ENCODE data around the gene SF3B4.

GRCh38 chr1:149962039-149962647 is 34.5 kb upstream of the SF3B4 start:
- peak; percentile 80 for TF ChIP-seq CTCF (conservative IDR thresholded peaks at IDR 0.05; ENCODE audit: low read depth, low read length)
- TF ChIP-seq FOS (IDR thresholded peaks at IDR 0.05; ENCODE audit: low read depth, low read length), result no peak
- TF ChIP-seq MAFK (IDR thresholded peaks at IDR 0.05; ENCODE audit: low read depth, low read length), result no peak
- no peak for TF ChIP-seq USF2 (IDR thresholded peaks at IDR 0.05; ENCODE audit: low read depth, low read length)
- TF ChIP-seq NFE2L2 (IDR thresholded peaks at IDR 0.05; ENCODE audit: low read depth, low read length), result no peak
